GM19324 (cell line): ENCODE measurements around the gene DOCK6.
"Not testable (repeated sequence)": the region's sequence is repeated elsewhere in the genome, so short reads cannot be mapped to it uniquely, and the experiment has no call there.

Source experiments
- ATAC-seq: cut with Tn5 transposase; IDR thresholded peaks from one replicate; pipeline ENCODE4 v1.9.1; 2021; ENCODE audit warnings: mild to moderate bottlenecking, moderate library complexity; ENCODE audit not compliant: unreplicated experiment, low FRiP score

DOCK6 gene

GRCh38 chr19:11200931-11201330 lies 61.4 kb downstream of the DOCK6 start:
- ATAC-seq: no peak

GRCh38 chr19:11200015-11200574 lies 62.2 kb downstream of the DOCK6 start:
- no peak for ATAC-seq

DNA sequence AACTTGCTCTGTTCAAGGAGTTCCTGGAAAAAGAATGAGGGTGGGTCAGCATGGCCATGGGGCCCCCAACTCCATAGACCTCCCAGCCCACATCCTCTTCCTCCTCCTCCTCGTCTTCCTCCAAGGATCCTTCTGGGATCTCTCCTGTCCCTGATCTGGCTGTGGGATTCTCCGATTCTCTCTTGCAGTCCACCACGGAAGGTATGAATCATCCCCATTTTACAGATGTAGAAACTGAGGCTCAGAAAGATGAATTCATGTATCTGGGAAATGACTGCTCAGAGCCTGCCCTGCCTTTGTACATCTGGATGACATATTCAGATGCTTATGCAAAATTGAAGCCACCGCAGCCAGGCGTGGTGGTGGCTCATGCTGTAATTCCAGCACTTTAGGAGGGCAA lies 62.8 kb downstream of the DOCK6 start:
- ATAC-seq: no peak

GRCh38 chr19:11198769-11199424 lies 63.4 kb downstream of the DOCK6 start:
- ATAC-seq: no peak

GRCh38 chr19:11198175-11198534 lies 64.2 kb downstream of the DOCK6 start:
- ATAC-seq: no peak

DNA sequence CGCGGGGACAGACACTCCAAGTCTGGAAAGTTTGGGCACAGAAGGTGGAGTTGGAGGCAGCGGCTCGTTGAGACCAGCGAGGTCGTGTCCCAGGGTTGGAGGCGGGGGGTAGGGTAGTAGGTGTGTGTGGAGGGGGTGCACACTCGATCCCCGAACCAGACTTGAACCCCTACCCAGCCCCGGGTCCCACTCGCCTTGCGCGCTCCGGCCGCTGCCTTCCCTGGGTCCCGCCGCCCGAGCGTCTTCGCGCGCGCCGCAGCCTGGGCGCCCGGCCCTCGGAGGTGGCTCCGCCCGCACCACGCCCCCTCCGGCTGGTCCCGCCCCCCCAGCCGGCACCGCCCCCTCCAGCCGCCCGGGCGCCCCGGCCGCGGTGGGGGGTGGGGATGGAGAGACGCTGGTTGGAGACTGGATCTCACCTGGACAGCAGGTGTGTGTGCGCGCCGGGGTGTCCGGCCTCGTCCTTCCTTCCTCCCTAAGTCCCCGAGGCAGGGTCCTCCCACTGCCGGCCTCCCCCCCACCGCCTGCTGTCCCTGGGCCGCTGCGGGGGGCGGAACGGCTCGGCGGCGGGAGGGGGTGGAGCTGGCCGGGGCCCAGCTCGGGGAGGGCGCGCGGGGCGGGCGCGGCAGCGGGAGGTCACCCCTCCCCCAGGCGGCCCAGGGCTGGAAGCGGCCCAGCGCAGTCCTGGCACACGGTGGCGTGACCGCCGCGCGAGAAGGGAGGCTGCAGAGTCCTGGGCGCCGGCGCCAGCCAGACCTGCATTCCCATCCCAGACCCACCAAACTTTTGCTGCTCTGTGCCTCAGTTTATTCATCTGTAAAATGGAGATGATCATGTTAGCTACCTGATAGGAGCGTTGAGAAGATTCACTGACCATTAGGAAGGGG lies 64.8 kb downstream of the DOCK6 start, which contains the start of gene KANK2:
Gene KANK2 (minus strand): TSS at position 255 of the 884 bp plus-strand sequence. CDS start 3,034 bp downstream, outside the sequence.
- ATAC-seq: peak; percentile 81

- no peak for ATAC-seq
These were observed 65.7 kb downstream of the DOCK6 start for GRCh38 chr19:11196406-11197287.

DNA sequence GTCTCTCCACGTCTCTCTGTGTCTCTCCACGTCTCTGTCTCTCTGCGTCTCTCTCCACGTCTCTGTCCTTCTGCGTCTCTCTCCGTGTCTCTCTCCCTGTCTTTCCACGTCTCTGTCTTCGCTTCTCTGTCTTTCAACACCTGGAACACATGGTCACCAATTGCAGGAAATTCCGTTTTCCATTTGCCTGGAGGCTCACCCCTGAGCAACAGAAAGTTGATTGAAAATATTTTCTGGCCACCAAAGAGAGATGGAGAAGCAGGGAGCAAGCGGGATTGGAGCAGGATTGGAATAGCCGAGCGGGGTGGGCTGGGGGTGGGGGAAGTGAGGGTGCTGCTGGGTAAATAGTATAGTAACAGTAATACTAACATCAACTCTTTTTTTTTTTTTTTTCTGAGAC lies 66.6 kb downstream of the DOCK6 start:
- no peak for ATAC-seq

DNA sequence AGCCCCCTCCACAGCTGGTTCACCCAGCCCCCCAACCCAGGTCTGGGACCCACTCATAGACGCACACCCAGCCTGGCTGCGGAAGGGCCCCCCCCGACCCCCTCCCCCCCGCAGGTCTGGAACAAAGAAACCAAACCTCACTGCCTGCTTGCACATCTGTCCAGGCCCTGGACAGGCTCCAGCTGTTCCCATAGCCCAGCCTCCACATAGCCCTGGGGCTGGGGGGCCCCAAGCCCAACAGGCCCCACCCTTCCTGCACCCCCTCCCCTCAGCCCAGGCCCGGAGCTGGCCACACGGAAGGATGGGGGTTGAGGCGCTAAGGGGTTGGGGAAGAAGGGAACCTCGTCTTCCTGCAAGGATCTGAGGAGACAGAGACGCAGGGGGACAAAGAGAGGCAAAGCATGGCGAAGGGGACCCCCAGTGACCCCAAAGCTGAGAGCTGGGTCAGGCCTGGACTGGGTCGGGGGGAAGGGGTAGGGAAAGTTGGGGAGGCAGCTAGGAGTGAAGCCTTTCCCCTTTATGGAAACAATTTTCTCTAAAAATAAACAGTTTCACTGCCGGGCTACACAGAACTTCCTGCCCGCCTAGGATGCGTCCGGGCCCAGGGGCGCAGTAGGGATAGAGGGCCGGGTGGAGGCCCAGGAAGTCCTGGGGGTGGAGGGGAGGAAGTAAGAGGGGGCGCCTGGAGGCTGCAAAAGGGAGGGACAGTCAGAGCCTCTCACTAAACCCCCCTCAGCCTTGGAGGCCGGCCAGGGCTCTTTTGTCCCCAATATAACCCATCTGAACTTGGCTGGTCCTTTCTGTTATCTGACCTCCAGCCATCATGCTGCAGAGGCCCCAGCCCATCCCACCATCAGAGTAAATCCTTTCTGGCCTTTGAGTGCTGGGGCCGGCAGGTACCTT lies 67.4 kb downstream of the DOCK6 start:
- ATAC-seq: no peak

DNA sequence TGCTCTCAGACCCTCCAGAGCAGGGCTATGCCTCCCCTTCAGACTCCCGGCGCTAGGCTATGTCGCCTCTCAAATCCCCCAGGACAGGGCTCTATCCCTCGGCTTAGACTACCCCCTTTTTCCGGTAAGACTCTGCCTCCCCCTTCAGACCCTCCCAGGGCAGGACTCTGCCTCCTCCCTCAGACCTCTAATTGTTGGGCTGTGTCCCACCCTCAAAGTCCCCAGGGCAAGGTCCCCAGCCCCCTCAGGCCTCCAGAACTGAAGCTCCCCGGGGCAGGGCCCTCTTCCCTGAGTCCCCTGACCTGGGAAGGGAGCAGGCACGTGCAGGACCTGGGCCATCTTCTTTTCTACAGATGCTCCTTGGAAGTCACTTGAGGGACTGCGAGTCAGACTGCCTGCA lies 68.2 kb downstream of the DOCK6 start:
- ATAC-seq: no peak

- no peak for ATAC-seq
These were observed 69.1 kb downstream of the DOCK6 start for GRCh38 chr19:11192957-11193939.

DNA sequence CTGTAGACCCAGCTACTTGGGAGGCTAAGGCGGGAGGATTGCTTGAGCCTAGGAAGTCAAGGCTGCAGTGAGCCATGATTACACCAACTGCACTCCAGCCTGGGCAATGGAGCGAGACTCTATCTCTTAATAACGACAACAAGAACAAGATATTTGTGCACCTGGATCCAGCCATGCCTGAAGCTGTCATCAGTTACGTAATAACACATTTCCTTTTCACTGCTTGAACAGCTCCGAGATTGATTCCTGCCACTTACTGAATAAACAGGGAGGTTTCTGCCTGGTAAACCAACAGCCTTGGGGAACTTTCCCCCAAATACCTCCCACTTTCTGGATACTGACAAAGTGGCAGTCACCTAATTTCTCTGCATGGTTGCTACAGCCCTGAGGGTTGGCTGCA lies 70.4 kb downstream of the DOCK6 start:
- no peak for ATAC-seq

DNA sequence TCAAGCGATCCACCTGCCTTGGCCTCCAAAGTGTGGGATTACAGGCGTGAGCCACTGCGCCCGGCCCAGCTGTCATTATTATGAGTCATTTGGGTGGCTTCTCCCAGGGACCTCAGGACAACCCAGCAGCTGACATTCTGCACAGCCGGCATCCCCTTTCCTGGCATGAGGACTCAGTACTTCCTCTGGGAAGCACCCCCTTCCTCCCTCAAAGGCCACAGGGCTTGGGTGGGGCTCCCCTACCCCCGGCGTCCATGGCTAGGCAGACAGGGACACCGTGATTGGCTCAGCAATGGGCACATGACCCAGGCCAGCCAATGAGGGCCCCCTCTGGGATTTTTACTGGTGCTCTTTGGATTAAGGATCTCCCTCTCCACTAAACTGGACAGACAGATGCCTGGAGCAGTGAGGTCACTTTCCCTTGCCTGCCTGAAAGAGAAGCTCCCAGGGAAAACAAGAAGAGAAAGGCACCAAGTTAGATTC lies 71.0 kb downstream of the DOCK6 start:
- ATAC-seq: no peak

DNA sequence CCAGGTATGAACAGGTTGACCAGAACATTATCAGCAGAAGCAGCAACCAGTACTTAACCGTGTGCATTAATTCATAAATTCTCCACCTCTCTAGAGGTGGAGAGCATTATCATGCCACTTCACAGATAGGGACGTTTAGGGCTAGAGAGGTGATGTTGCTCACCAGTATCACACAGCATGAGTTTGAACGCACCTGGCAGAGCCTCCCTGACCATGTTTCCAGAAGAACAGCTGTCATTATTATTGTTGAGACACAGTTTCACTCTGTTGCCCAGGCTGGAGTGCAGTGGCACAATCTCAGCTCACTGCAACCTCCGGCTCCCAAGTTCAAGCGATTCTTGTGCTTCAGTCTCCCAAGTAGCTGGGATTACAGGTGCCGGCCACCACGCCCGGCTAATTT lies 71.8 kb downstream of the DOCK6 start:
- ATAC-seq: no peak

DNA sequence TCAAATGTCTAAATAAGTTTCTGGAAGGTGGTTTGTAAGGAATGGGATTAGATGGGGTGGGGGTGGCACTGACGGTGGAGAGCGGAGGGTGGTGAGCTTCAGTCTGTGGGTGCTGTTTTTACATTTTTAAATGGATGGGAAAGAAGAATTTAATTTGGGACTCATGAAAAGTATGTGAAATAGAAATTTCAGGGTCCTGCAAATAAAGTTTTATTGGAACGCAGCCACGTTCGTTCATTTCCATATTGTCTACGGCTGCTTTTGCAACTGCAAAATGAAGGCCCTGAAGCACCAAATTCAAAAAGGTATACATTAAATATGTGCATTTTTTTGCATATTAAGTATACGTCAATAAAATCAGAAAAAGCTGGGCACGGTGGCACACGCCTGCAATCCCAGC lies 74.9 kb downstream of the DOCK6 start:
- ATAC-seq: no peak

DNA sequence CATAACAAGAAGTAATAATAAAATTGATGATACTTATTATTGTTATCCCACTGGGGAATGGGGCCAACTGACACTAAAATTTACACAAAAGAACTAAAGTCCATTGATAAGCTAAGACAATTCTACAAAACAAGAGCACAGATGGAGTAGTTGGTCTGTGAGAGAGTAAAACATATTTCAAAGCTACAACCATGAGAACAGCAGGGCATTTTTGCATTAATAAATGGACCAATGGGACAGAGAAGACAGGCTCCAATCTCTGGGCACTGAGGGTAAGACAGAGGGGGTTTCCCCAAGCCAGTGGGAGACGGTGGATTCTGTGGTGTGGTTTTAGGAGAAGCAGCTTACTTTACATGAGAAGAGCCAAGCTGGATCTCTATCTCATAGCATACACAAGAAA lies 79.3 kb downstream of the DOCK6 start:
- ATAC-seq: no peak

DNA sequence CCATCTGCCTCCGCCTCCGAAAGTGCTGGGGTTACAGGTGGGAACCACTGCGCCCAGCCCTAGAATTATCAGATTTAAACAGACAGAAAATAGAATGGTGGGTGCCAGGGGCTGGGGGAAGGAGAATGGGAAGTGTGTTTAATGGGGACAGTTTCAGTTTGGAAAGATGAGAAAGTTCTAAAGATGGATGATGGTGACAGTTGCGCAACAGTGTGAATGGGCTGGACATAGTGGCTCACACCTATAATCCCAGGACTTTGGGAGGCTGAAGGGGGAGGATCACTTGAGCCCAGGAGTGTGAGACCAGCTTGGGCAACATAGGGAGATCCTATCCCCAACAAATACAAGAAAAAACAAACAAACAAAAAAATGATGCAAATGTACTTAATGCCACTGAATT lies 80.8 kb downstream of the DOCK6 start:
- no peak for ATAC-seq

- ATAC-seq: not testable (repeated sequence)
These were observed 81.3 kb downstream of the DOCK6 start for GRCh38 chr19:11180975-11181374.
